ENCODE measurements around the gene AXIN2. TPM values are rescaled to one million over a fixed set of nuclear protein-coding genes. Genes with fewer than 3 reads are reported as not detected.

AXIN2 gene
- total RNA-seq, 4 donors from 2014 or later, result 9.9 to 27.2 (median 17.9) TPM

- TF ChIP-seq POLR2A (IDR thresholded peaks at IDR 0.05) (no peak), CTCF (IDR thresholded peaks at IDR 0.05 in 4 of 5, conservative IDR thresholded peaks at IDR 0.05 in 1 of 5) (no peak)
- H3K27me3 ChIP-seq, result no peaks in the 10 kb centered on the region
- in situ Hi-C loops (cut with MboI; ENCODE audit: low sequenced_read_pairs in 4 of 4), result no loop called here
- no peak overlapping the region for H3K27ac ChIP-seq
- H3K36me3 ChIP-seq, result no peaks in the 10 kb centered on the region
- intact Hi-C loops (cut with DNase I; ENCODE audit: low total_unique reads), result no loop called here
- ATAC-seq, result no peak
- H3K9me3 ChIP-seq, result no peaks in the 10 kb centered on the region
- no peak for DNase-seq
- no peak overlapping the region for H3K4me3 ChIP-seq
- no peaks in the 10 kb centered on the region for H3K4me1 ChIP-seq
Observed at GRCh38 chr17:65495122-65496055, 66.1 kb downstream of the AXIN2 start.

GRCh38 chr17:65489413-65490155 is 71.9 kb downstream of the AXIN2 start:
- H3K27me3 ChIP-seq, result no peaks in the 10 kb centered on the region
- no peaks in the 10 kb centered on the region for H3K36me3 ChIP-seq
- H3K27ac ChIP-seq, result no peak overlapping the region
- in situ Hi-C loops (cut with MboI; ENCODE audit: low sequenced_read_pairs in 4 of 4), result no loop called here
- H3K4me3 ChIP-seq, result no peak overlapping the region
- no peak for TF ChIP-seq POLR2A (IDR thresholded peaks at IDR 0.05)
- TF ChIP-seq CTCF (IDR thresholded peaks at IDR 0.05 in 4 of 5, conservative IDR thresholded peaks at IDR 0.05 in 1 of 5), result no peak
- no peaks in the 10 kb centered on the region for H3K9me3 ChIP-seq
- intact Hi-C loops (cut with DNase I; ENCODE audit: low total_unique reads), result no loop called here
- no peak for ATAC-seq
- no peak for DNase-seq
- H3K4me1 ChIP-seq, result no peaks in the 10 kb centered on the region

- in situ Hi-C loops (cut with MboI; ENCODE audit: low sequenced_read_pairs in 4 of 4) (no loop called here), intact Hi-C loops (cut with DNase I; ENCODE audit: low total_unique reads) (no loop called here)
- Histone ChIP-seq H3K4me3 (no peak overlapping the region), H3K27ac (no peak overlapping the region), H3K27me3 (no peaks in the 10 kb centered on the region), H3K4me1 (no peaks in the 10 kb centered on the region), H3K36me3 (no peaks in the 10 kb centered on the region), H3K9me3 (no peaks in the 10 kb centered on the region)
- TF ChIP-seq CTCF (IDR thresholded peaks at IDR 0.05 in 4 of 5, conservative IDR thresholded peaks at IDR 0.05 in 1 of 5) (no peak), POLR2A (IDR thresholded peaks at IDR 0.05) (no peak)
- no peak for ATAC-seq
- no peak for DNase-seq
Observed at GRCh38 chr17:65488665-65489064, 72.8 kb downstream of the AXIN2 start.

- intact Hi-C loops (cut with DNase I; ENCODE audit: low total_unique reads) (no loop called here), in situ Hi-C loops (cut with MboI; ENCODE audit: low sequenced_read_pairs in 4 of 4) (no loop called here)
- H3K36me3 ChIP-seq, result no peaks in the 10 kb centered on the region
- TF ChIP-seq POLR2A (IDR thresholded peaks at IDR 0.05) (no peak), CTCF (IDR thresholded peaks at IDR 0.05 in 4 of 5, conservative IDR thresholded peaks at IDR 0.05 in 1 of 5) (no peak)
- DNase-seq, result no peak
- no peaks in the 10 kb centered on the region for H3K9me3 ChIP-seq
- no peak for ATAC-seq
- no peaks in the 10 kb centered on the region for H3K27me3 ChIP-seq
- H3K4me3 ChIP-seq, result no peak overlapping the region
- H3K27ac ChIP-seq, result no peak overlapping the region
- H3K4me1 ChIP-seq, result no peaks in the 10 kb centered on the region
Observed at GRCh38 chr17:65487990-65488389, 73.5 kb downstream of the AXIN2 start.
